B cell (primary cell): ENCODE results near the gene KRT9.

Experiments used
- CTCF ChIP-seq: fragments of 200-600 bp; IDR thresholded peaks from one replicate; pipeline ENCODE4 v1.8.0; 2022; ENCODE audit warnings: antibody characterized with exemption, mild to moderate bottlenecking
- EZH2 ChIP-seq: IDR thresholded peaks from 2 replicates; pipeline ENCODE4 v1.6.1; 2012; ENCODE audit warnings: borderline replicate concordance, low read depth, mild to moderate bottlenecking, moderate library complexity, low read length; ENCODE audit not compliant: insufficient read depth, poor library complexity, severe bottlenecking

- TF ChIP-seq CTCF: no peak
- TF ChIP-seq EZH2: no peak
Observed at GRCh38 chr17:41519501-41520224, 52.2 kb downstream of the KRT9 start.
